ENCODE data around the gene SPA17.

Gene SPA17

GRCh38 chr11:124737638-124738305 lies 64.1 kb downstream of the SPA17 start:
- no peak for DNase-seq (ENCODE audit: low read depth, low spot score)
- TF ChIP-seq, protein P1, sequence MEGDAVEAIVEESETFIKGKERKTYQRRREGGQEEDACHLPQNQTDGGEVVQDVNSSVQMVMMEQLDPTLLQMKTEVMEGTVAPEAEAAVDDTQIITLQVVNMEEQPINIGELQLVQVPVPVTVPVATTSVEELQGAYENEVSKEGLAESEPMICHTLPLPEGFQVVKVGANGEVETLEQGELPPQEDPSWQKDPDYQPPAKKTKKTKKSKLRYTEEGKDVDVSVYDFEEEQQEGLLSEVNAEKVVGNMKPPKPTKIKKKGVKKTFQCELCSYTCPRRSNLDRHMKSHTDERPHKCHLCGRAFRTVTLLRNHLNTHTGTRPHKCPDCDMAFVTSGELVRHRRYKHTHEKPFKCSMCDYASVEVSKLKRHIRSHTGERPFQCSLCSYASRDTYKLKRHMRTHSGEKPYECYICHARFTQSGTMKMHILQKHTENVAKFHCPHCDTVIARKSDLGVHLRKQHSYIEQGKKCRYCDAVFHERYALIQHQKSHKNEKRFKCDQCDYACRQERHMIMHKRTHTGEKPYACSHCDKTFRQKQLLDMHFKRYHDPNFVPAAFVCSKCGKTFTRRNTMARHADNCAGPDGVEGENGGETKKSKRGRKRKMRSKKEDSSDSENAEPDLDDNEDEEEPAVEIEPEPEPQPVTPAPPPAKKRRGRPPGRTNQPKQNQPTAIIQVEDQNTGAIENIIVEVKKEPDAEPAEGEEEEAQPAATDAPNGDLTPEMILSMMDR (IDR thresholded peaks at IDR 0.05; ENCODE audit: low read depth, low read length): no peak
- in situ Hi-C loops (cut with HindIII; ENCODE audit: low sequenced_read_pairs): no loop called here
- H3K4me3 ChIP-seq (ENCODE audit: low read depth, low read length): no peak overlapping the region

GRCh38 chr11:124738713-124739478 lies 65.2 kb downstream of the SPA17 start:
- TF ChIP-seq, protein P1 (IDR thresholded peaks at IDR 0.05; ENCODE audit: low read depth, low read length): no peak
- no peak for DNase-seq (ENCODE audit: low read depth, low spot score)
- in situ Hi-C loops (cut with HindIII; ENCODE audit: low sequenced_read_pairs): no loop called here
- peak overlapping the region; percentile 52 for H3K4me3 ChIP-seq (ENCODE audit: low read depth, low read length)

GRCh38 chr11:124739479-124740276 lies 66.0 kb downstream of the SPA17 start, which contains the start of gene NRGN:
Gene NRGN (plus strand): TSS chr11:124739942. CDS start chr11:124740085, 143 bp downstream.
- peak; percentile 89 for DNase-seq (ENCODE audit: low read depth, low spot score)
- in situ Hi-C loops (cut with HindIII; ENCODE audit: low sequenced_read_pairs): no loop called here
- H3K4me3 ChIP-seq (ENCODE audit: low read depth, low read length): peak within 1 kb of the TSS; percentile 52
- TF ChIP-seq, protein P1 (IDR thresholded peaks at IDR 0.05; ENCODE audit: low read depth, low read length): no peak

DNA sequence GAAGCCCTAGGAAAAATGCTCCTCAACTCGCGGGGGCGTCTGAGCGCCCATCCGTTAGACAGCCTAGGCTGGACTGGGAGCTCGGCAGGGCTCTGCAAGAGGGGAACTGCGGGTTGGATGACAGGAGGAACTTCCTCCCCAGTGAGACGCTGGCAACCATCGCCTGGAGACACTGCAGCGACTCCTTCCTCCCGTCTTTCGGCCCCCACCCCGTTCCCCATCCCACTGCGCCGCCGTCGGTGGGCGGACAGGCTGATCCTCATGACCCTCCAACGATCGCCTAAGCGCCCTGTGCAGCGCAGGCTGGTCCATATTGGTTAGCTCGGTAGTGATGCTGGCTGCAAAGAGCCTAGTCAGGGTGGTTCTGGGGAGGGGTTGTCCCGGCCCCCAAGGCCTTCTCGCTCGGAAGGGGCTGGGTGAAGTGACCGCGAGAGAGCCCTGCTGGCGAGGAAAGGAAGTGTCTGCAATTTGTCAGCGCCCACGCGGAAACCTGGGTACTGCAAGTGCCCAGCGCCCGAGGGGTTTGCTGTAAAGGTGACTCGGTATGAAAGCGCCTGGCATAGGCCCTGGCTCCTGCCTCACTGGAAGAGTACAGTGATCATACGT lies 66.7 kb downstream of the SPA17 start:
- DNase-seq (ENCODE audit: low read depth, low spot score): no peak
- peak overlapping the region; percentile 52 for H3K4me3 ChIP-seq (ENCODE audit: low read depth, low read length)
- in situ Hi-C loops (cut with HindIII; ENCODE audit: low sequenced_read_pairs): no loop called here
- TF ChIP-seq, protein P1 (IDR thresholded peaks at IDR 0.05; ENCODE audit: low read depth, low read length): peak; percentile 42

- TF ChIP-seq, protein P1 (IDR thresholded peaks at IDR 0.05; ENCODE audit: low read depth, low read length): no peak
- in situ Hi-C loops (cut with HindIII; ENCODE audit: low sequenced_read_pairs): no loop called here
- no peak for DNase-seq (ENCODE audit: low read depth, low spot score)
- no peak overlapping the region for H3K4me3 ChIP-seq (ENCODE audit: low read depth, low read length)
Measured at GRCh38 chr11:124742555-124742954, 68.9 kb downstream of the SPA17 start.

DNA sequence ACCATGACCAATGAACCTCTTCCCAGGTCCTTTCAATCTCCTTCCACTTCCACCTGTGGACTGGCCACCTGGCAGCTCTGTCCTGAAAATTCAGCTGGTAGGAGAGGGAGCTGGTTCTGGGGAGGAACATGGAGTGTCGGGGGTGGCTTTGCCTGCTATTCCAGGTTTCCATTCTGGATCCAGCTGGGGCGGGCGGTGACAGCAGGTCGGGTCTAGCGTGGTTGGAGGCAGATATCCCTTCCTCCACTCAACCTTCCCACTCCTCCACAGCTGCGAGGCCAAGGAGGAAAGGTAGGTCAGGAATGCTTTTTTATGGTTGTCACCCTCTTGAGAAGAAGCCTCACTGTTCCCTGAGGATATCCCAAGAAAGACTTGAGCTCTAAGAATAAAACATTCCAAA lies 69.3 kb downstream of the SPA17 start:
- H3K4me3 ChIP-seq (ENCODE audit: low read depth, low read length): no peak overlapping the region
- TF ChIP-seq, protein P1 (IDR thresholded peaks at IDR 0.05; ENCODE audit: low read depth, low read length): no peak
- DNase-seq (ENCODE audit: low read depth, low spot score): no peak
- in situ Hi-C loops (cut with HindIII; ENCODE audit: low sequenced_read_pairs): no loop called here

Data from astrocyte of the spinal cord (primary cell).